ENCODE measurements around the gene PI4KA.
"Not testable (repeated sequence)": the region's sequence is repeated elsewhere in the genome, so short reads cannot be mapped to it uniquely, and the experiment has no call there.

Gene PI4KA

GRCh38 chr22:20668769-20669168, 189.8 kb downstream of the PI4KA start:
- DNase-seq (ENCODE audit: low read depth in 1 of 2, low spot score in 1 of 2): not testable (repeated sequence)

- DNase-seq (ENCODE audit: low read depth in 1 of 2, low spot score in 1 of 2): not testable (repeated sequence)
Observed at GRCh38 chr22:20668226-20668625, 190.4 kb downstream of the PI4KA start.

GRCh38 chr22:20667548-20667947, 191.1 kb downstream of the PI4KA start:
- not testable (repeated sequence) for DNase-seq (ENCODE audit: low read depth in 1 of 2, low spot score in 1 of 2)

- DNase-seq (ENCODE audit: low read depth in 1 of 2, low spot score in 1 of 2): no peak
Observed at GRCh38 chr22:20666560-20666959, 192.1 kb downstream of the PI4KA start.

GRCh38 chr22:20664594-20664959, 194.0 kb downstream of the PI4KA start:
- DNase-seq (ENCODE audit: low read depth in 1 of 2, low spot score in 1 of 2): no peak

- DNase-seq (ENCODE audit: low read depth in 1 of 2, low spot score in 1 of 2): no peak
Observed at GRCh38 chr22:20663941-20664593, 194.5 kb downstream of the PI4KA start.

GRCh38 chr22:20663137-20663828, 195.3 kb downstream of the PI4KA start:
- DNase-seq (ENCODE audit: low read depth in 1 of 2, low spot score in 1 of 2): no peak

GRCh38 chr22:20662524-20663036, 196.0 kb downstream of the PI4KA start:
- DNase-seq (ENCODE audit: low read depth in 1 of 2, low spot score in 1 of 2): not testable (repeated sequence)

- no peak for DNase-seq (ENCODE audit: low read depth in 1 of 2, low spot score in 1 of 2)
Observed at GRCh38 chr22:20661473-20661872, 197.1 kb downstream of the PI4KA start.

- no peak for DNase-seq (ENCODE audit: low read depth in 1 of 2, low spot score in 1 of 2)
Observed at GRCh38 chr22:20660441-20661054, 198.1 kb downstream of the PI4KA start.

- DNase-seq (ENCODE audit: low read depth in 1 of 2, low spot score in 1 of 2): no peak
Observed at GRCh38 chr22:20659920-20660319, 198.7 kb downstream of the PI4KA start.

GRCh38 chr22:20659258-20659657, 199.4 kb downstream of the PI4KA start:
- no peak for DNase-seq (ENCODE audit: low read depth in 1 of 2, low spot score in 1 of 2)

GRCh38 chr22:20658433-20659222, 200.0 kb downstream of the PI4KA start:
- DNase-seq (ENCODE audit: low read depth in 1 of 2, low spot score in 1 of 2): no peak

- no peak for DNase-seq (ENCODE audit: low read depth in 1 of 2, low spot score in 1 of 2)
Observed at GRCh38 chr22:20657963-20658362, 200.6 kb downstream of the PI4KA start.

Data from activated CD4-positive, alpha-beta T cell treated with anti-CD3 and anti-CD28 coated beads, Interleukin-2, amount 50 U/mL, for 24 hours (primary cell).